LNCaP clone FGC (cell line): ENCODE measurements around the gene NUP210.

ENCODE experiments used
- DNase-seq: peaks from one replicate; pipeline ENCODE4 v3.0.0-alpha.2; 2011; ENCODE audit warnings: low read depth
- H3K4me3 ChIP-seq: 2 replicates; pipeline ENCODE4 v1.5.1; 2011; ENCODE audit warnings: mild to moderate bottlenecking, low read depth, low read length, control low read depth
- TF ChIP-seq, protein P1 (sequence below): IDR thresholded peaks from 2 replicates; pipeline ENCODE4 v1.5.1; 2012; ENCODE audit warnings: mild to moderate bottlenecking; ENCODE audit not compliant: control insufficient read depth, insufficient read depth; ENCODE audit errors: extremely low read depth

Gene NUP210

GRCh38 chr3:13358051-13358450 lies 62.1 kb downstream of the NUP210 start:
- no peak for DNase-seq
- no peak overlapping the region for H3K4me3 ChIP-seq
- TF ChIP-seq, protein P1, sequence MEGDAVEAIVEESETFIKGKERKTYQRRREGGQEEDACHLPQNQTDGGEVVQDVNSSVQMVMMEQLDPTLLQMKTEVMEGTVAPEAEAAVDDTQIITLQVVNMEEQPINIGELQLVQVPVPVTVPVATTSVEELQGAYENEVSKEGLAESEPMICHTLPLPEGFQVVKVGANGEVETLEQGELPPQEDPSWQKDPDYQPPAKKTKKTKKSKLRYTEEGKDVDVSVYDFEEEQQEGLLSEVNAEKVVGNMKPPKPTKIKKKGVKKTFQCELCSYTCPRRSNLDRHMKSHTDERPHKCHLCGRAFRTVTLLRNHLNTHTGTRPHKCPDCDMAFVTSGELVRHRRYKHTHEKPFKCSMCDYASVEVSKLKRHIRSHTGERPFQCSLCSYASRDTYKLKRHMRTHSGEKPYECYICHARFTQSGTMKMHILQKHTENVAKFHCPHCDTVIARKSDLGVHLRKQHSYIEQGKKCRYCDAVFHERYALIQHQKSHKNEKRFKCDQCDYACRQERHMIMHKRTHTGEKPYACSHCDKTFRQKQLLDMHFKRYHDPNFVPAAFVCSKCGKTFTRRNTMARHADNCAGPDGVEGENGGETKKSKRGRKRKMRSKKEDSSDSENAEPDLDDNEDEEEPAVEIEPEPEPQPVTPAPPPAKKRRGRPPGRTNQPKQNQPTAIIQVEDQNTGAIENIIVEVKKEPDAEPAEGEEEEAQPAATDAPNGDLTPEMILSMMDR: no peak

DNA sequence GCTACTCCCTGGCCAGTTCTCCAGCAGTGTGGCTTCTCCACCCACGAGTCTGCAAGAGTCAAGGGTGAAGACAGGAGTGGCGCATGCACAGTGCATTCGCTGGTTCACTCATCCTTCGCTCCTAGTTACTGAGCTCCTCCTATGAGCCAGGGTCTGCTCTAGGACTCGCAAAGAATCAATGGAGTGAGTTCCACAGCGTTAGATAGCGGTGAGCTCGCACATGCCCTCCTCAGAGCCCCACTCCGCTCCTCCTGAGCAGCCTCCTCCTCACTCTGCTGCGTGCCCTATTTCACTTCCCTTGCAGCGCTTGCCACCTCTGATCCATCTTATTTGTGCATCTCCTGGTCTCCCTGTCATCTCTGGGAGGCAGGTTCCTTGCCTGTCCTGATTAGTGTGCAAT lies 63.0 kb downstream of the NUP210 start:
- DNase-seq: no peak
- H3K4me3 ChIP-seq: no peak overlapping the region
- TF ChIP-seq, protein P1: no peak

- no peak for DNase-seq
- TF ChIP-seq, protein P1: no peak
- no peak overlapping the region for H3K4me3 ChIP-seq
Observed at GRCh38 chr3:13353936-13354542, 66.1 kb downstream of the NUP210 start.

DNA sequence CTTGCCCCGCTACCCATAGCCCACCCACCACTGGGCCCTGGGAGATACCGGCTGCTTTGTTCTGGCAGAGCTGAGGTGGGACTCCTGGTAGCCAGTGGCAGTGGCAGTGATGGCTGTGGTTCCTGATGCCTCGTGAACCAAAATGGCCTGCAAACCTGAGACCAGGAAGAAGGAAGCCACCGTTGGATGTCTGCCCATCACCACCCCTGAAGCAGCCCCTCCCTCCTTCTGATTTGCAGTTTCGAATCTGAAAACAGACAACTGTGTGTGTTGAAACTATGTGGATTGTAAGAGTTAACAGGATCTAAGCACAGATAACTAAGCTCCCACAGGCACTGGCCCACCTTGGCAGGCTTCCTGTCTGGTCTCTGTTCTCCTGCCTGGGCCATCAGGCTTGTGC lies 66.6 kb downstream of the NUP210 start:
- no peak overlapping the region for H3K4me3 ChIP-seq
- no peak for DNase-seq
- TF ChIP-seq, protein P1: no peak

GRCh38 chr3:13352621-13353131 lies 67.4 kb downstream of the NUP210 start:
- no peak for DNase-seq
- no peak overlapping the region for H3K4me3 ChIP-seq
- TF ChIP-seq, protein P1: no peak

GRCh38 chr3:13349823-13350222 lies 70.3 kb downstream of the NUP210 start:
- DNase-seq: no peak
- TF ChIP-seq, protein P1: no peak
- H3K4me3 ChIP-seq: no peak overlapping the region

DNA sequence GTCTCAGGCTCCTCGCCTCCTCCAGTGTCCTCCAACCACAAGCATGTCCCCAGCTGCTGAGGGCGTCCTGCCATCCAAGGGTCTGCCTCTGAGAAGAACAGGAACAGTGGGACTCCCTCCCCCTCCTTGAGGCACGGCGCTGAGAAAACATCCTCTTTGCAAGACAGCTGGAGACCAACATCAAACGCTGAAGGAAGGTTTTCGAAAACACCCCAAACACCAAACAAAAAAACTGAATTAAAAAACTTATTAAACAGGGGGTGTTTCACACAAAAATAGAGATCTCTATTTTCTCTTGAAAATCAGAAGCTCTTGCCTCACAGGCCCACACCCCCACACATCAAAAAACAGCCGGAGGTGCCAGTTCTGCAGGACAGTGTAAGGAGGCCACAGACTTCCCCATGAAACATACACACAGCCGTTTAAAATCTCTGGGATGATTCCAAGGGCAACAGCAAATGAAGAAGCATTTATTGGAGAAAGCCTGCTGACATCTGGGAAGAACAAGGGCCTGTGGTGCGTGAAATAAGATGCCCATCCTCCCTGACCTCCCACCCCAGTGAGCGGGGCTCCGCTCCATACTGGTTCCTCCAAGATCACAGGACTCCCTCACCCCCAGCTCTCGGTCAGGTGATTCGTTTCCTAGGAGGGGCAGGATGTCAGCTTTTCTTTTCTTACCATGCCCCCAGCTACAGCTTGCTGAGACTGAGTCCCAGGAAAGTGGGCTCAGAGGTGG lies 71.3 kb downstream of the NUP210 start:
- H3K4me3 ChIP-seq: no peak overlapping the region
- TF ChIP-seq, protein P1: no peak
- DNase-seq: no peak
